Gastrocnemius medialis (tissue), 4 donors: ENCODE measurements around the gene MMP25.

Source experiments
- CTCF ChIP-seq, 5 experiments: fragments of 450-650 bp in 3 of 5; fragments of 200-600 bp in 2 of 5; sonication (generic) in 2 of 5; IDR thresholded peaks in 4 of 5; conservative IDR thresholded peaks in 1 of 5; 1 replicate in 4 of 5; 2 replicates in 1 of 5; pipeline ENCODE4 v1.5.1; 2016 to 2019; ENCODE audit warnings: antibody characterized with exemption in 5 of 5, mild to moderate bottlenecking in 3 of 5, moderate library complexity in 3 of 5
- POLR2A ChIP-seq, 2 donors: fragments of 450-650 bp; IDR thresholded peaks; one replicate each; pipeline ENCODE4 v1.6.1; 2017; ENCODE audit warnings: antibody characterized with exemption in 2 of 2, mild to moderate bottlenecking in 2 of 2, moderate library complexity in 2 of 2

GRCh38 chr16:3026003-3026378 lies 20.4 kb upstream of the MMP25 start:
- TF ChIP-seq CTCF (IDR thresholded peaks at IDR 0.05 in 4 of 5, conservative IDR thresholded peaks at IDR 0.05 in 1 of 5) (no peak), POLR2A (IDR thresholded peaks at IDR 0.05) (no peak)
